ENCODE results near the gene SH3GLB2.

The SH3GLB2 gene

GRCh38 chr9:129011761-129012181 lies 16.4 kb downstream of the SH3GLB2 start:
- no peak for TF ChIP-seq TEAD4 (IDR thresholded peaks at IDR 0.05)
- no peak for TF ChIP-seq TAF1 (IDR thresholded peaks at IDR 0.05; ENCODE audit: low read depth)
- TF ChIP-seq CEBPB (IDR thresholded peaks at IDR 0.05), result no peak
- no peak for TF ChIP-seq EP300 (IDR thresholded peaks at IDR 0.05; ENCODE audit: borderline replicate concordance)
- TF ChIP-seq NFIC (IDR thresholded peaks at IDR 0.05), result no peak
- TF ChIP-seq EGR1 (IDR thresholded peaks at IDR 0.05), result no peak

DNA sequence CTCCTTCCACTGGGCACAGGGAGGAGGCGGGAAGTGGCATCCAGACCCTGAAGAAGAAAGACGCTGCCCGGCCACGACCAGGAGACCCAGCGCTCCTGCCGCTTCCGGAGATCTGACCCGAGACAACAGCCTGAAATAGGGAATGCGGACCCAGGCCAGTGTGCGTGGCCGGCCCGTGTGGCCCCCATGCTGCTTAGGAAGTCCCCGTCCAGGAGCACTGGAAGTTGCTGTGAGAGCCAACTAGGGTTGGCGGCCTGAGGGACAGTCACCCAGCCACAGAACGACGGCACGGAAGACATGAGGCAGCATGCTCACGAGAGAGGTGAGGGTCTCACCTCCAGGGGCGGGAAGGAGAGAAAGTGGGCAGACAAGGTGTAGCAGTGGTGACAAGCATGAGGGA lies 17.0 kb downstream of the SH3GLB2 start:
- TF ChIP-seq, protein P1, sequence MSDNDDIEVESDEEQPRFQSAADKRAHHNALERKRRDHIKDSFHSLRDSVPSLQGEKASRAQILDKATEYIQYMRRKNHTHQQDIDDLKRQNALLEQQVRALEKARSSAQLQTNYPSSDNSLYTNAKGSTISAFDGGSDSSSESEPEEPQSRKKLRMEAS (IDR thresholded peaks at IDR 0.05), result no peak
- TF ChIP-seq CEBPB (IDR thresholded peaks at IDR 0.05) (no peak), ZBTB7A (IDR thresholded peaks at IDR 0.05; ENCODE audit: low read depth) (no peak), FOXM1 (IDR thresholded peaks at IDR 0.05; ENCODE audit: borderline replicate concordance, low read depth) (no peak), YY1 (IDR thresholded peaks at IDR 0.05; ENCODE audit: low read depth) (no peak), CREB1 (IDR thresholded peaks at IDR 0.05; ENCODE audit: low read depth) (no peak), NFIC (IDR thresholded peaks at IDR 0.05) (no peak), EGR1 (IDR thresholded peaks at IDR 0.05) (no peak), TCF12 (IDR thresholded peaks at IDR 0.05; ENCODE audit: low read depth) (no peak), TEAD4 (IDR thresholded peaks at IDR 0.05) (no peak), EP300 (IDR thresholded peaks at IDR 0.05; ENCODE audit: borderline replicate concordance) (no peak), RAD21 (IDR thresholded peaks at IDR 0.05; ENCODE audit: low read depth) (no peak)
- TF ChIP-seq, protein P2, sequence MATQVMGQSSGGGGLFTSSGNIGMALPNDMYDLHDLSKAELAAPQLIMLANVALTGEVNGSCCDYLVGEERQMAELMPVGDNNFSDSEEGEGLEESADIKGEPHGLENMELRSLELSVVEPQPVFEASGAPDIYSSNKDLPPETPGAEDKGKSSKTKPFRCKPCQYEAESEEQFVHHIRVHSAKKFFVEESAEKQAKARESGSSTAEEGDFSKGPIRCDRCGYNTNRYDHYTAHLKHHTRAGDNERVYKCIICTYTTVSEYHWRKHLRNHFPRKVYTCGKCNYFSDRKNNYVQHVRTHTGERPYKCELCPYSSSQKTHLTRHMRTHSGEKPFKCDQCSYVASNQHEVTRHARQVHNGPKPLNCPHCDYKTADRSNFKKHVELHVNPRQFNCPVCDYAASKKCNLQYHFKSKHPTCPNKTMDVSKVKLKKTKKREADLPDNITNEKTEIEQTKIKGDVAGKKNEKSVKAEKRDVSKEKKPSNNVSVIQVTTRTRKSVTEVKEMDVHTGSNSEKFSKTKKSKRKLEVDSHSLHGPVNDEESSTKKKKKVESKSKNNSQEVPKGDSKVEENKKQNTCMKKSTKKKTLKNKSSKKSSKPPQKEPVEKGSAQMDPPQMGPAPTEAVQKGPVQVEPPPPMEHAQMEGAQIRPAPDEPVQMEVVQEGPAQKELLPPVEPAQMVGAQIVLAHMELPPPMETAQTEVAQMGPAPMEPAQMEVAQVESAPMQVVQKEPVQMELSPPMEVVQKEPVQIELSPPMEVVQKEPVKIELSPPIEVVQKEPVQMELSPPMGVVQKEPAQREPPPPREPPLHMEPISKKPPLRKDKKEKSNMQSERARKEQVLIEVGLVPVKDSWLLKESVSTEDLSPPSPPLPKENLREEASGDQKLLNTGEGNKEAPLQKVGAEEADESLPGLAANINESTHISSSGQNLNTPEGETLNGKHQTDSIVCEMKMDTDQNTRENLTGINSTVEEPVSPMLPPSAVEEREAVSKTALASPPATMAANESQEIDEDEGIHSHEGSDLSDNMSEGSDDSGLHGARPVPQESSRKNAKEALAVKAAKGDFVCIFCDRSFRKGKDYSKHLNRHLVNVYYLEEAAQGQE (IDR thresholded peaks at IDR 0.05; ENCODE audit: low read depth), result no peak
- TF ChIP-seq, protein P3, sequence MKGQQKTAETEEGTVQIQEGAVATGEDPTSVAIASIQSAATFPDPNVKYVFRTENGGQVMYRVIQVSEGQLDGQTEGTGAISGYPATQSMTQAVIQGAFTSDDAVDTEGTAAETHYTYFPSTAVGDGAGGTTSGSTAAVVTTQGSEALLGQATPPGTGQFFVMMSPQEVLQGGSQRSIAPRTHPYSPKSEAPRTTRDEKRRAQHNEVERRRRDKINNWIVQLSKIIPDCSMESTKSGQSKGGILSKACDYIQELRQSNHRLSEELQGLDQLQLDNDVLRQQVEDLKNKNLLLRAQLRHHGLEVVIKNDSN (IDR thresholded peaks at IDR 0.05), result no peak

DNA sequence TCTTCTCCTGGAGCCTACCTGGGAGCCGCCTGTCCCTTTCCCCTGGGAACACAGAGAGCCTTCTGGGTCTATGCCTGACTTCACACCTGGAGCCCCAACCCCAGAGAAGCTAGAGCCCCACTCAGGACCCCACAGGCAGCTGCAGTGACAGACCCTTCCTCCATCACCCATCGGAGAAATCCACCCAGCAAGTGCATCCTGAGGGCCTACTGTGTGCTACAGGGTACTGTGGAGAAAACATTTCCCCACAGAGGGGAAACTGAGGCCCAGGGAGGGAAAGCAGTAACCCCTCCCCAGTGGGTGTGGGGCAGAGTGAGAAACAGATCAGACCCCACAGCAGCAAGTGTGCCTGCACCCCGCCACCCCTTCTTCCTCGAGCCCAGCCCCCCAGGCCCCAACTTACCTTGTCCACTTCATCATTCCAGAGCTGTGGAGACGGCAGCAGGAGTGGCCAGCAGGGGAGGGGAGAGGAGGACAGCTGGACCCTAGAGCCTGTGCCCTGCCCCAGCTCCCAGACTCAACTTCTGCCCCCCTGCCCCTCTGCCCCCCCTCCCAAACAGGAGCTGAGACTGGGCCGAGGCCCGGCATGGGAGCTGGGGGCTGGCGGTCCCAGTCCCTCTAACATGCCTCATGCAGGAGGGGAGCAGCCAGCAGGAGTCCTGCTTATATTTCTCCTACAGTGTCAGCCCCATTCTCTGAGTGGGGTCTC lies 17.7 kb downstream of the SH3GLB2 start:
- no peak for TF ChIP-seq CREB1 (IDR thresholded peaks at IDR 0.05; ENCODE audit: low read depth)
- TF ChIP-seq, protein P1 (IDR thresholded peaks at IDR 0.05), result no peak

- TF ChIP-seq YY1 (IDR thresholded peaks at IDR 0.05; ENCODE audit: low read depth), result no peak
- TF ChIP-seq ZBTB7A (IDR thresholded peaks at IDR 0.05; ENCODE audit: low read depth), result no peak
- TF ChIP-seq EGR1 (IDR thresholded peaks at IDR 0.05), result no peak
- no peak for TF ChIP-seq TCF12 (IDR thresholded peaks at IDR 0.05; ENCODE audit: low read depth)
- TF ChIP-seq CEBPB (IDR thresholded peaks at IDR 0.05), result no peak
- TF ChIP-seq NFIC (IDR thresholded peaks at IDR 0.05), result no peak
- TF ChIP-seq TEAD4 (IDR thresholded peaks at IDR 0.05), result no peak
- no peak for TF ChIP-seq FOXM1 (IDR thresholded peaks at IDR 0.05; ENCODE audit: borderline replicate concordance, low read depth)
- no peak for TF ChIP-seq RAD21 (IDR thresholded peaks at IDR 0.05; ENCODE audit: low read depth)
- no peak for TF ChIP-seq CREB1 (IDR thresholded peaks at IDR 0.05; ENCODE audit: low read depth)
Observed at GRCh38 chr9:129009584-129010141, 18.5 kb downstream of the SH3GLB2 start.

GRCh38 chr9:129008986-129009583 lies 19.0 kb downstream of the SH3GLB2 start:
- TF ChIP-seq CEBPB (IDR thresholded peaks at IDR 0.05), result no peak
- TF ChIP-seq, protein P2 (IDR thresholded peaks at IDR 0.05; ENCODE audit: low read depth), result no peak
- TF ChIP-seq, protein P1 (IDR thresholded peaks at IDR 0.05), result no peak

- TF ChIP-seq RAD21 (IDR thresholded peaks at IDR 0.05; ENCODE audit: low read depth), result no peak
- TF ChIP-seq, protein P1 (IDR thresholded peaks at IDR 0.05), result no peak
- TF ChIP-seq CREB1 (IDR thresholded peaks at IDR 0.05; ENCODE audit: low read depth), result no peak
Observed at GRCh38 chr9:129008469-129008965, 19.6 kb downstream of the SH3GLB2 start.
